ENCODE measurements around the gene H6PD.

The H6PD gene

GRCh38 chr1:9234223-9235095 is at the start of gene H6PD:
Gene H6PD (plus strand): TSS chr1:9234774. CDS start chr1:9244935, 10,161 bp downstream.
- no peak for FAIRE-seq

- FAIRE-seq, result no peak
Observed at GRCh38 chr1:9186082-9186859, 48.3 kb upstream of the H6PD start.

GRCh38 chr1:9187004-9187403 is 47.6 kb upstream of the H6PD start:
- no peak for FAIRE-seq

GRCh38 chr1:9190234-9190633 is 44.3 kb upstream of the H6PD start:
- FAIRE-seq, result no peak

- FAIRE-seq, result no peak
Observed at GRCh38 chr1:9191231-9191630, 43.3 kb upstream of the H6PD start.

GRCh38 chr1:9192578-9193232 is 41.9 kb upstream of the H6PD start:
- FAIRE-seq, result no peak

GRCh38 chr1:9193233-9193625 is 41.3 kb upstream of the H6PD start:
- no peak for FAIRE-seq

GRCh38 chr1:9194024-9194423 is 40.5 kb upstream of the H6PD start:
- no peak for FAIRE-seq

- FAIRE-seq, result no peak
Observed at GRCh38 chr1:9195651-9196050, 38.9 kb upstream of the H6PD start.

GRCh38 chr1:9196129-9197040 is 38.2 kb upstream of the H6PD start:
- peak; percentile 82 for FAIRE-seq

- FAIRE-seq, result no peak
Observed at GRCh38 chr1:9197186-9198099, 37.1 kb upstream of the H6PD start.

- FAIRE-seq, result no peak
Observed at GRCh38 chr1:9198538-9199361, 35.8 kb upstream of the H6PD start.

GRCh38 chr1:9200441-9200840 is 34.1 kb upstream of the H6PD start:
- no peak for FAIRE-seq

GRCh38 chr1:9201401-9202239 is 33.0 kb upstream of the H6PD start:
- no peak for FAIRE-seq

GRCh38 chr1:9202240-9202870 is 32.2 kb upstream of the H6PD start:
- FAIRE-seq, result no peak

- FAIRE-seq, result no peak
Observed at GRCh38 chr1:9203511-9203982, 31.0 kb upstream of the H6PD start.

GRCh38 chr1:9204156-9204720 is 30.3 kb upstream of the H6PD start:
- FAIRE-seq, result no peak

- no peak for FAIRE-seq
Observed at GRCh38 chr1:9207086-9207485, 27.5 kb upstream of the H6PD start.

All from endometrium (tissue), 2 donors.